ENCODE data around the gene COPS7A. TPM values are rescaled to one million over a fixed set of nuclear protein-coding genes. Genes with fewer than 3 reads are reported as not detected.
"Not testable (repeated sequence)": the region's sequence is repeated elsewhere in the genome, so short reads cannot be mapped to it uniquely, and the experiment has no call there.

COPS7A gene
- total RNA-seq, 1 experiment from 2014 or later: 88.7 TPM

GRCh38 chr12:6700646-6701051 is 23.2 kb upstream of the COPS7A start, which contains the start of gene PIANP:
TSS of gene PIANP (minus strand) at chr12:6700815. CDS start at chr12:6698061, 2,754 bp downstream.
- Histone ChIP-seq H3K36me3 (ENCODE audit: low read depth) (no peaks in the 10 kb centered on the region), H3F3A (ENCODE audit: insufficient read depth, low read depth) (peaks cover 10% of the 10 kb centered on the region), H3K4me1 (replicated peaks; ENCODE audit: insufficient read depth) (no peaks in the 10 kb centered on the region), H2AFZ (no peak within 1 kb of the TSS), H3K9me3 (ENCODE audit: insufficient read depth, low read depth) (no peaks in the 10 kb centered on the region), H3K4me2 (peak within 1 kb of the TSS; percentile 31; the same call in 1 of the 2 replicates), H3K9me2 (ENCODE audit: insufficient read depth) (no peaks in the 10 kb centered on the region), H4K20me1 (ENCODE audit: insufficient read depth) (no peaks in the 10 kb centered on the region), H3K27me3 (ENCODE audit: insufficient read depth, low read depth) (peaks cover 64% of the 10 kb centered on the region), H3K27ac (no peak within 1 kb of the TSS), H3K79me2 (ENCODE audit: low read depth) (no peaks in the 10 kb centered on the region), H3K4me3 (no peak within 1 kb of the TSS)
- CTCF ChIA-PET: no interaction called here
- no peak for DNase-seq
- no TSS peak for BruUV-seq (replicated peaks)
- TF ChIP-seq EZH2 (IDR thresholded peaks at IDR 0.05; ENCODE audit: low read depth) (0 out of 2 replicates have a peak, but pooled peaks have one; percentile 35), CTCF (conservative IDR thresholded peaks at IDR 0.05) (no peak)
- POLR2A ChIA-PET (ENCODE audit: unreplicated experiment): no interaction called here
- intact Hi-C loops (cut with micrococcal nuclease; ENCODE audit: unreplicated experiment): no loop called here

GRCh38 chr12:6701078-6701768 is 22.6 kb upstream of the COPS7A start:
- H3K9me3 ChIP-seq (ENCODE audit: insufficient read depth, low read depth): no peaks in the 10 kb centered on the region
- intact Hi-C loops (cut with micrococcal nuclease; ENCODE audit: unreplicated experiment): no loop called here
- H3F3A ChIP-seq (ENCODE audit: insufficient read depth, low read depth): peaks cover 6% of the 10 kb centered on the region
- H3K27me3 ChIP-seq (ENCODE audit: insufficient read depth, low read depth): peaks cover 64% of the 10 kb centered on the region
- POLR2A ChIA-PET (ENCODE audit: unreplicated experiment): no interaction called here
- no peak overlapping the region for H3K4me3 ChIP-seq
- no peak overlapping the region for H3K27ac ChIP-seq
- TF ChIP-seq EZH2 (IDR thresholded peaks at IDR 0.05; ENCODE audit: low read depth): no peak
- no peak for TF ChIP-seq CTCF (conservative IDR thresholded peaks at IDR 0.05)
- peak overlapping the region; percentile 31; the same call in 1 of the 2 replicates for H3K4me2 ChIP-seq
- H2AFZ ChIP-seq: no peak overlapping the region
- H3K79me2 ChIP-seq (ENCODE audit: low read depth): no peaks in the 10 kb centered on the region
- H3K4me1 ChIP-seq (replicated peaks; ENCODE audit: insufficient read depth): no peaks in the 10 kb centered on the region
- DNase-seq: no peak
- BruUV-seq (replicated peaks): no TSS peak
- no peaks in the 10 kb centered on the region for H3K36me3 ChIP-seq (ENCODE audit: low read depth)
- CTCF ChIA-PET: no interaction called here
- no peaks in the 10 kb centered on the region for H4K20me1 ChIP-seq (ENCODE audit: insufficient read depth)
- no peaks in the 10 kb centered on the region for H3K9me2 ChIP-seq (ENCODE audit: insufficient read depth)

- Histone ChIP-seq H3F3A (ENCODE audit: insufficient read depth, low read depth) (peaks cover 6% of the 10 kb centered on the region), H3K79me2 (ENCODE audit: low read depth) (no peaks in the 10 kb centered on the region), H3K4me1 (replicated peaks; ENCODE audit: insufficient read depth) (no peaks in the 10 kb centered on the region), H3K9me2 (ENCODE audit: insufficient read depth) (no peaks in the 10 kb centered on the region), H3K9me3 (ENCODE audit: insufficient read depth, low read depth) (no peaks in the 10 kb centered on the region), H3K4me3 (no peak overlapping the region), H3K36me3 (ENCODE audit: low read depth) (no peaks in the 10 kb centered on the region), H3K27me3 (ENCODE audit: insufficient read depth, low read depth) (peaks cover 52% of the 10 kb centered on the region), H3K27ac (no peak overlapping the region), H4K20me1 (ENCODE audit: insufficient read depth) (no peaks in the 10 kb centered on the region), H2AFZ (no peak overlapping the region), H3K4me2 (no peak overlapping the region)
- intact Hi-C loops (cut with micrococcal nuclease; ENCODE audit: unreplicated experiment): no loop called here
- ChIA-PET CTCF (no interaction called here), POLR2A (ENCODE audit: unreplicated experiment) (no interaction called here)
- no TSS peak for BruUV-seq (replicated peaks)
- DNase-seq: peak in 1 of 2 experiments; percentile 35
- no peak for TF ChIP-seq CTCF (conservative IDR thresholded peaks at IDR 0.05)
- TF ChIP-seq EZH2 (IDR thresholded peaks at IDR 0.05; ENCODE audit: low read depth): no peak
Measured at GRCh38 chr12:6703631-6704030, 20.2 kb upstream of the COPS7A start.

GRCh38 chr12:6708351-6708750 is 15.5 kb upstream of the COPS7A start:
- H3F3A ChIP-seq (ENCODE audit: insufficient read depth, low read depth); H3K4me2 ChIP-seq; BruUV-seq (replicated peaks); H3K36me3 ChIP-seq (ENCODE audit: low read depth); H3K27ac ChIP-seq; H3K9me3 ChIP-seq (ENCODE audit: insufficient read depth, low read depth); H4K20me1 ChIP-seq (ENCODE audit: insufficient read depth); H3K4me3 ChIP-seq; DNase-seq; H2AFZ ChIP-seq; H3K4me1 ChIP-seq (replicated peaks; ENCODE audit: insufficient read depth); H3K9me2 ChIP-seq (ENCODE audit: insufficient read depth); H3K79me2 ChIP-seq (ENCODE audit: low read depth); intact Hi-C loops (cut with micrococcal nuclease; ENCODE audit: unreplicated experiment): not testable (repeated sequence)
- H3K27me3 ChIP-seq (ENCODE audit: insufficient read depth, low read depth): peaks cover 15% of the 10 kb centered on the region
- ChIA-PET CTCF (interaction anchor here (0.6 kb wide), 2 partner anchors 10 to 227 kb away, joined by 3 to 7 read pairs; no protein-coding TSS in a partner anchor), POLR2A (ENCODE audit: unreplicated experiment) (interaction anchor here (0.7 kb wide), 1 partner anchor 624 kb away, joined by 3 read pairs; no protein-coding TSS in a partner anchor)
